SK-N-SH (cell line): ENCODE data around the gene C19orf81. TPM values are rescaled to one million over a fixed set of nuclear protein-coding genes. Genes with fewer than 3 reads are reported as not detected.

ENCODE experiments used
- CTCF ChIA-PET: fragments of 300-600, 350-600 bp; formaldehyde crosslinking; extraction: SDS; loops from one replicate; lab custom pipeline; 2021; lab: Yijun Ruan, JAX
- POLR2A ChIA-PET: fragments of 350-600 bp; sonication (Branson Sonifier 250); formaldehyde crosslinking; extraction: SDS; loops from one replicate; lab custom pipeline; 2020; ENCODE audit warnings: antibody characterized with exemption, inconsistent platforms; lab: Yijun Ruan, JAX
- DNase-seq: peaks from one replicate; pipeline ENCODE4 v3.0.0; 2012
- H2AFZ ChIP-seq: fragments of 200-600 bp; sonication (generic); 2 replicates; pipeline ENCODE4 v1.8.1; 2016; ENCODE audit warnings: antibody characterized with exemption, mild to moderate bottlenecking, low read depth
- H3F3A ChIP-seq: fragments of 200-600 bp; sonication (generic); replicated peaks from 2 replicates; pipeline ENCODE3; 2016; ENCODE audit warnings: antibody characterized with exemption, mild to moderate bottlenecking; ENCODE audit not compliant: insufficient read depth
- H3K27ac ChIP-seq, 2 experiments: fragments of 200-500 bp in 1 of 2; fragments of 200-600 bp in 1 of 2; sonication (Bioruptor generic) in 1 of 2; sonication (generic), shearing (Covaris generic) in 1 of 2; 2 replicates each; pipeline versions ENCODE4 v1.5.1 to v1.6.1; 2014 to 2016; ENCODE audit warnings: low read depth in 2 of 2, inconsistent platforms in 1 of 2, low read length in 1 of 2, mild to moderate bottlenecking in 1 of 2, mixed read lengths in 1 of 2
- H3K27me3 ChIP-seq: fragments of 200-600 bp; sonication (generic), shearing (Covaris generic); 2 replicates; pipeline ENCODE4 v1.6.1; 2016; ENCODE audit warnings: mixed run types; ENCODE audit not compliant: insufficient read depth
- H3K36me3 ChIP-seq, 2 experiments: fragments of 200-500 bp in 1 of 2; fragments of 200-600 bp in 1 of 2; sonication (Bioruptor generic) in 1 of 2; sonication (generic) in 1 of 2; replicated peaks in 1 of 2; 2 replicates each; pipeline versions ENCODE3 to v1.5.1; 2014 to 2016; ENCODE audit warnings: low read length in 1 of 2, mild to moderate bottlenecking in 1 of 2; ENCODE audit not compliant: insufficient read depth in 2 of 2, control insufficient read depth in 1 of 2
- H3K4me1 ChIP-seq, 2 experiments: fragments of 200-500 bp in 1 of 2; fragments of 200-600 bp in 1 of 2; sonication (Bioruptor generic) in 1 of 2; sonication (generic), shearing (Covaris generic) in 1 of 2; 2 replicates each; pipeline versions ENCODE4 v1.5.1 to v1.6.1; 2014 to 2016; ENCODE audit warnings: low read depth in 1 of 2, low read length in 1 of 2, mixed run types in 1 of 2; ENCODE audit not compliant: insufficient read depth in 2 of 2, control insufficient read depth in 1 of 2
- H3K4me2 ChIP-seq: fragments of 200-600 bp; sonication (generic), shearing (Covaris generic); 2 replicates; pipeline ENCODE4 v1.6.1; 2017; ENCODE audit warnings: mixed run types
- H3K4me3 ChIP-seq, 2 experiments: fragments of 200-500 bp in 1 of 2; fragments of 200-600 bp in 1 of 2; sonication (Bioruptor generic) in 1 of 2; sonication (generic), shearing (Covaris generic) in 1 of 2; 2 replicates each; pipeline versions ENCODE4 v1.5.1 to v1.8.1; 2014 to 2016; ENCODE audit warnings: low read depth in 2 of 2, inconsistent platforms in 1 of 2, low read length in 1 of 2, mild to moderate bottlenecking in 1 of 2, mixed read lengths in 1 of 2, moderate library complexity in 1 of 2
- H3K79me2 ChIP-seq: fragments of 200-600 bp; sonication (generic); 2 replicates; pipeline ENCODE4 v1.8.1; 2017; ENCODE audit warnings: mild to moderate bottlenecking; ENCODE audit not compliant: insufficient read depth
- H3K9ac ChIP-seq: fragments of 200-600 bp; sonication (generic); 2 replicates; pipeline ENCODE4 v1.6.1; 2017; ENCODE audit warnings: mixed run types
- H3K9me2 ChIP-seq: fragments of 200-600 bp; sonication (generic); 2 replicates; pipeline ENCODE4 v1.6.1; 2017; ENCODE audit warnings: mixed run types
- H3K9me3 ChIP-seq: fragments of 200-600 bp; sonication (generic); 2 replicates; pipeline ENCODE4 v1.6.1; 2017; ENCODE audit warnings: mixed run types, mild to moderate bottlenecking, moderate library complexity
- H4K20me1 ChIP-seq: fragments of 200-600 bp; sonication (generic); 2 replicates; pipeline ENCODE4 v1.6.1; 2017; ENCODE audit warnings: mild to moderate bottlenecking, mixed run types; ENCODE audit not compliant: insufficient read depth
- ELF1 ChIP-seq: IDR thresholded peaks from 2 replicates; pipeline ENCODE4 v1.4.0; 2012
- EZH2phosphoT487 ChIP-seq: fragments of 200-600 bp; sonication (generic); IDR thresholded peaks from 2 replicates; pipeline ENCODE4 v1.6.1; 2017; ENCODE audit warnings: low read depth, mixed run types, mild to moderate bottlenecking, antibody characterized with exemption, moderate library complexity, borderline replicate concordance
- GABPA ChIP-seq: IDR thresholded peaks from 2 replicates; pipeline ENCODE4 v1.4.0; 2012; ENCODE audit warnings: low read depth, mild to moderate bottlenecking
- GATA2 ChIP-seq: sonication (generic); formaldehyde crosslinking; IDR thresholded peaks from 2 replicates; pipeline ENCODE4 v1.5.0; 2020; ENCODE audit warnings: mild to moderate bottlenecking, missing genetic modification reagents
- JUND ChIP-seq: IDR thresholded peaks from 2 replicates; pipeline ENCODE4 v1.4.0; 2012
- NFIC ChIP-seq: IDR thresholded peaks from 2 replicates; pipeline ENCODE4 v1.4.0; 2012; ENCODE audit warnings: borderline replicate concordance
- POLR2AphosphoS5 ChIP-seq: IDR thresholded peaks from 2 replicates; pipeline ENCODE4 v1.6.1; 2012; ENCODE audit warnings: low read depth, low read length
- RAD21 ChIP-seq: IDR thresholded peaks from 2 replicates; pipeline ENCODE4 v1.6.1; 2012; ENCODE audit warnings: mild to moderate bottlenecking, low read length
- RCOR1 ChIP-seq: fragments of 150-350 bp; IDR thresholded peaks from 2 replicates; pipeline ENCODE4 v1.6.1; 2017; ENCODE audit warnings: antibody characterized with exemption, low read length
- RFX5 ChIP-seq: IDR thresholded peaks from 2 replicates; pipeline ENCODE4 v1.6.1; 2012; ENCODE audit warnings: mild to moderate bottlenecking, improper control_type of control experiment, low read length
- RXRA ChIP-seq: IDR thresholded peaks from 2 replicates; pipeline ENCODE4 v1.4.0; 2012; ENCODE audit warnings: low read depth, mild to moderate bottlenecking, borderline replicate concordance
- SIN3A ChIP-seq: IDR thresholded peaks from 2 replicates; pipeline ENCODE4 v1.6.1; 2012; ENCODE audit warnings: low read depth, mild to moderate bottlenecking, low read length, moderate library complexity, borderline replicate concordance
- SMC3 ChIP-seq: IDR thresholded peaks from 2 replicates; pipeline ENCODE4 v1.6.1; 2012; ENCODE audit warnings: low read depth, low read length, improper control_type of control experiment
- TEAD4 ChIP-seq: IDR thresholded peaks from 2 replicates; pipeline ENCODE4 v1.4.0; 2012; ENCODE audit warnings: mild to moderate bottlenecking, borderline replicate concordance; ENCODE audit not compliant: insufficient read depth
- USF1 ChIP-seq: IDR thresholded peaks from 2 replicates; pipeline ENCODE4 v1.4.0; 2012; ENCODE audit warnings: low read depth, borderline replicate concordance
- YY1 ChIP-seq: IDR thresholded peaks from 2 replicates; pipeline ENCODE4 v1.4.0; 2012; ENCODE audit warnings: low read depth, mild to moderate bottlenecking
- WGBS: methylation state at CpG from one replicate; pipeline ENCODE4 v1.1.6; 2017; ENCODE audit warnings: low lambda C conversion rate; 5-methylcytosine and 5-hydroxymethylcytosine counted together
- polyA plus RNA-seq, 3 experiments: library from polyadenylated mRNA; depleted of rRNA; stranded (reverse); fragments of >200 nt; gene quantifications; 2 replicates each; pipeline ENCODE4 v1.2.3, GENCODE V29; 2012
- TF ChIP-seq, protein P1 (sequence below): IDR thresholded peaks from 2 replicates; pipeline ENCODE4; 2012
- TF ChIP-seq, protein P2 (sequence below): IDR thresholded peaks from 2 replicates; pipeline ENCODE4 v1.4.0; 2012; ENCODE audit warnings: low read depth
- TF ChIP-seq, protein P3 (sequence below): fragments of 150-350 bp; IDR thresholded peaks from 2 replicates; pipeline ENCODE4 v1.6.1; 2016; ENCODE audit warnings: mild to moderate bottlenecking, low read depth, low read length

Gene C19orf81
- polyA plus RNA-seq, 1 of the 3 experiments (the other 2 are of a cell fraction), result 5.7 TPM

- no peak overlapping the region for H3K4me2 ChIP-seq
- POLR2A ChIA-PET, result no interaction called here
- DNase-seq, result no peak
- peaks cover 0 to 8% of the 10 kb centered on the region in 2 experiments; a peak in 1 of 4 replicates for H3K4me1 ChIP-seq
- no peaks in the 10 kb centered on the region; the same call in 1 of the 2 replicates for H3K9me3 ChIP-seq
- 0 out of 2 replicates have a peak, but pooled peaks cover 5% of the 10 kb centered on the region for H3K27me3 ChIP-seq
- H2AFZ ChIP-seq, result no peak overlapping the region
- TF ChIP-seq RCOR1 (no peak), EZH2phosphoT487 (no peak), USF1 (no peak), JUND (no peak), GATA2 (CRISPR knock-in tag) (no peak), TEAD4 (no peak), GABPA (no peak), SIN3A (no peak), ELF1 (no peak), NFIC (no peak), SMC3 (no peak), POLR2AphosphoS5 (no peak), RXRA (no peak), RFX5 (no peak), YY1 (no peak), RAD21 (no peak)
- TF ChIP-seq, protein P1, sequence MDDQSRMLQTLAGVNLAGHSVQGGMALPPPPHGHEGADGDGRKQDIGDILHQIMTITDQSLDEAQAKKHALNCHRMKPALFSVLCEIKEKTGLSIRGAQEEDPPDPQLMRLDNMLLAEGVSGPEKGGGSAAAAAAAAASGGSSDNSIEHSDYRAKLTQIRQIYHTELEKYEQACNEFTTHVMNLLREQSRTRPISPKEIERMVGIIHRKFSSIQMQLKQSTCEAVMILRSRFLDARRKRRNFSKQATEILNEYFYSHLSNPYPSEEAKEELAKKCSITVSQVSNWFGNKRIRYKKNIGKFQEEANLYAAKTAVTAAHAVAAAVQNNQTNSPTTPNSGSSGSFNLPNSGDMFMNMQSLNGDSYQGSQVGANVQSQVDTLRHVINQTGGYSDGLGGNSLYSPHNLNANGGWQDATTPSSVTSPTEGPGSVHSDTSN, result no peak
- TF ChIP-seq, protein P2, sequence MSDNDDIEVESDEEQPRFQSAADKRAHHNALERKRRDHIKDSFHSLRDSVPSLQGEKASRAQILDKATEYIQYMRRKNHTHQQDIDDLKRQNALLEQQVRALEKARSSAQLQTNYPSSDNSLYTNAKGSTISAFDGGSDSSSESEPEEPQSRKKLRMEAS, result no peak
- TF ChIP-seq, protein P3, sequence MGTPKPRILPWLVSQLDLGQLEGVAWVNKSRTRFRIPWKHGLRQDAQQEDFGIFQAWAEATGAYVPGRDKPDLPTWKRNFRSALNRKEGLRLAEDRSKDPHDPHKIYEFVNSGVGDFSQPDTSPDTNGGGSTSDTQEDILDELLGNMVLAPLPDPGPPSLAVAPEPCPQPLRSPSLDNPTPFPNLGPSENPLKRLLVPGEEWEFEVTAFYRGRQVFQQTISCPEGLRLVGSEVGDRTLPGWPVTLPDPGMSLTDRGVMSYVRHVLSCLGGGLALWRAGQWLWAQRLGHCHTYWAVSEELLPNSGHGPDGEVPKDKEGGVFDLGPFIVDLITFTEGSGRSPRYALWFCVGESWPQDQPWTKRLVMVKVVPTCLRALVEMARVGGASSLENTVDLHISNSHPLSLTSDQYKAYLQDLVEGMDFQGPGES, result no peak
- H3K9ac ChIP-seq, result no peak overlapping the region
- no peak overlapping the region for H3K4me3 ChIP-seq
- H3K27ac ChIP-seq, result no peak overlapping the region
- 63% methylated on average over 5 of the region's 5 CpGs for WGBS
- H3F3A ChIP-seq, result no peaks in the 10 kb centered on the region
- no peaks in the 10 kb centered on the region for H3K9me2 ChIP-seq
- H3K36me3 ChIP-seq, result no peaks in the 10 kb centered on the region
- no peaks in the 10 kb centered on the region for H3K79me2 ChIP-seq
- CTCF ChIA-PET, result no interaction called here
- no peaks in the 10 kb centered on the region for H4K20me1 ChIP-seq
Observed at GRCh38 chr19:50636317-50637085, 12.7 kb upstream of the C19orf81 start.
